ENCODE data around the gene MS4A18.

Gene MS4A18

GRCh38 chr11:60785806-60786361 is 61.4 kb downstream of the MS4A18 start:
- no peak for DNase-seq (ENCODE audit: low read depth in 4 of 4, low spot score in 1 of 4)

- DNase-seq (ENCODE audit: low read depth in 4 of 4, low spot score in 1 of 4) = no peak
Measured at GRCh38 chr11:60786811-60787567, 62.5 kb downstream of the MS4A18 start.

GRCh38 chr11:60788401-60789125 is 64.0 kb downstream of the MS4A18 start:
- no peak for DNase-seq (ENCODE audit: low read depth in 4 of 4, low spot score in 1 of 4)

- no peak for DNase-seq (ENCODE audit: low read depth in 4 of 4, low spot score in 1 of 4)
Measured at GRCh38 chr11:60790726-60791125, 66.2 kb downstream of the MS4A18 start.

- no peak for DNase-seq (ENCODE audit: low read depth in 4 of 4, low spot score in 1 of 4)
Measured at GRCh38 chr11:60791153-60791933, 66.8 kb downstream of the MS4A18 start.

- no peak for DNase-seq (ENCODE audit: low read depth in 4 of 4, low spot score in 1 of 4)
Measured at GRCh38 chr11:60792521-60792920, 68.0 kb downstream of the MS4A18 start.

Measured in stimulated activated CD4-positive, alpha-beta T cell treated with anti-CD3 and anti-CD28 coated beads, Interleukin-1b, Interleukin-23, amount 100 ng/mL, for 24 hours (primary cell).